C1 segment of cervical spinal cord (tissue), 14 donors: Measurements from ENCODE around the gene UBR4.

Experiments
- DNase-seq, 14 donors: peaks; one replicate each; lab custom pipeline; 2025; lab: John Stamatoyannopoulos, UW

The UBR4 gene

DNA sequence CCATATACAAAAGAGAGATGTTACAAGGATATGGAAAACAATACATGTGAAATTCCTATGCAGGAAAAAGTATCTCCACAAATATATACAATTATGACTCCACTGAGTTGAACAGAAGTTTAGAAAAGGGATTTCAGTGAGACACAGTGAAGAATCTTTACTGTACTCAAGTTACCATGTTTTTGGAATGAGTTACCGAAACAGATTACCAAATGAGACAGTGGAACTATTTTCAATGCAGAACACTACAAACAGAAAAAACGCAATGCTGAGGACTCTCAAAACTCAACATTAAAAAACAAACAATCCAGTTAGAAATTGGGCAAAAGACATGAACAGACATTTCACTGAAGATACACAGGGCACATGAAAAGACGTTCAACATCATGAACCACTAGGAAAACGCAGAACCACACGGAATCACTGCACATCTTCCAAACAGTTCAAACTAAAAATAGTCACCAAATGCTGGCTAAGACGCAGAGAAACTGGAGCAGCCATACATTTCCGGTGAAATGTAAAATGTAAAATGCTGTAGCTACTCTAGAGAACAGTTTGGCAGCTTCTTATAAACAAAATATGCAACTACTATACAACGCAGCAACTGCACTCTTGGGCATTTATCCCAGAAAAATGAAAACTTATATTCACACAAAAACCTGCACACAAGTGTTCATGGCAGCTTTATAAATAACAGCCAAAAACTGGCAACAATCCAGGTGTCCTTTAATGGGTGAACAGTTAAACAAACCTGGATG is 118.7 kb downstream of the UBR4 start:
- DNase-seq, result no peak

GRCh38 chr1:19089524-19089923 is 120.5 kb downstream of the UBR4 start:
- DNase-seq, result peak in 1 of 14 donors; percentile 27

GRCh38 chr1:19088717-19089442 is 121.2 kb downstream of the UBR4 start:
- peak in 1 of 14 donors; percentile 71 for DNase-seq

- DNase-seq, result no peak
Measured at GRCh38 chr1:19087737-19088594, 122.1 kb downstream of the UBR4 start.

DNA sequence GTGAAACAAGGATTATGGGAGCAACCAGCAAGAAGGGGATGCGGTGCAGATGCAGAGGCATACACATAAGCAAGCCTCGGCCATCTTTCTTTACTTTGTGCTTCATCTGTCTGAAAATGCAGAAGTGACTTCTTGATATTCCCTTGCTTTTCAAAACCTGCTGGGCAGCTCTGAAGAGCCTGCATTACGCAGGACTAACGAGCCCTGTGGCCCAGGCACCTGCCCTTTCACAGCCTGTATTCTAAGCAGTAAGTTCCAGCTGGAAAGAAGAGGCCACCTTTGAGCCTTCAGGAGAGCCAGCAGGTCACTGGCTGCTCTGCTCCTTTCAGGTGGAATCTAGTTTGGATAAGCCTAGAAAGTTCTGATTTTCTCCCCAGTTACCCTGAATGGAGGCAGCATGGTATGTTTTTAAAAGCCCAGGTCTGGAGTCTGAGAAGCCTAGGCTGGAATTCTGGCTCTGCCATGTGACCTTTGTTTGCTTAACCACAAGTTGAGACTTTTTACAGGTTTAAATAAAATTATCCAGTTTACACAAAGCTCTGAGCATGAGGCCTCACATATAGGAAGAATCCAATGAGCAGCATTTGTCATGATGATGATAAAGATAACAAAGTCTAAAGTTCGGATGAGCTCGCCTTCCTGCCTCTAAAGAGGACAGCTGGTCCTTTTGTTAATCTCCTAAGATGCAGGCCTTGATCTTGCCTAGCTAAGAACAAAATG is 122.9 kb downstream of the UBR4 start:
- no peak for DNase-seq

- DNase-seq, result peak in 1 of 14 donors; percentile 66
Measured at GRCh38 chr1:19086176-19086875, 123.7 kb downstream of the UBR4 start.

- DNase-seq, result no peak
Measured at GRCh38 chr1:19084206-19084738, 125.8 kb downstream of the UBR4 start.

- no peak for DNase-seq
Measured at GRCh38 chr1:19083081-19083480, 127.0 kb downstream of the UBR4 start.

GRCh38 chr1:19081218-19081893 is 128.7 kb downstream of the UBR4 start:
- no peak for DNase-seq

DNA sequence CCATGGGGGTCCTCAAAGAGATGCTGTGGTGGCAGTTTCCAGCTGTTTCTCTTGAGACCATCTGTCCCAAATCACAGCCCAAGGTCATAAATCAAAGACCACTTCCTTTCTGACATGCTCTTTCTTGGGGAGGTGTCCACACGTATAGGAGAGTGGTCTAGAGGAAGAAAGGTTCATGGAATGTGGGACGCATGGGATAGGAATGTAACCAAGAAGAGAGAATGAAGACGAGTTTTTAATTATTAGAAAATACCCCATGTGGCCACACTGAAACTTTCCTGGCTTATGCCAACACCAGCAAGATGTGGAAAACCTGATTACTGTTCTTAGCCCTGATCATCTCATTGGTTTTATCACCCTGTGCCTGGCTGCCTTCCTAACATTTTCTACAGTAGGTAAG is 129.3 kb downstream of the UBR4 start:
- DNase-seq, result no peak

DNA sequence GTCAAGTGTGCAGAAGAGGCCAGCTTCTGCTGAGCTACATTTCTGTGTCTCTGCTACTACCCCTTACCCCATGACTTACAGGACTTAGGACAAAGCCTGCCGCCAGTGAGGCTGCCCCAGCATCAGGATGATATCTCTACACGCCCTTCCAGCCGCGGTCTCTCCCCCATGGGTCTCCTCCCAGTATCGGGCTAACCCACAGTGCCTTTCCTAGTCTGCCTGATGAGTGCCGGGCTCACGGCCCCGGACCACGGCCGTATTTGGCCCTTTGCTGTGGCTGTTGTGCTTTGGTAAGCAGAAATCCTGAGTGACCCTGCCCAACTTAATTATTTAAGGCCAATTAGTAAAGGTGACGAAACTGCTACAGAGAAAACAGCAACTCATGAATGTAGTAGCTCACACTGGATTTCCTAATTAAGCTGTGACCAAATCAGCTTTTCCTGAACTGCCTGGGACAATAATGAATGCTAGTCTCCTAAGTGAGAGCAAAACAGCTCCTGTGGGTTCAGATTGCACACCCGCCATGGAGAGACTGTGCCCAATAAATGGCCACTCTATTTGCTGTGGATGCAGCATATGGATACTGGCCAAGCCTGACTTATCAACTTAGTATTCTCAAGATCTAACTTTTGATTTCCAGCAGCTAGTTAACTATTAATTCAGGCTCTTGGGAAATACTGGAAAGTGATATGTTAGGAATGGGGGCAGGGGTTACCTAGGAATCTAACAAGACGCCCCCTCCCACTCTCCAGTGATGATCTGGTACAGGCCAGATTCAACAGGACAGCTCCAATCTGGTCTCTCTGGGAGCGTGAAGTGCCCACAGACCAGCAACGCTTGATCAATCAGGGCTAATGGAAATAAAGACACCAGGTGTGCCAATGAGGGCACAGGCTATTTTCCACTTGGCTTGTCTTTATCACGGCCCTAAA is 130.3 kb downstream of the UBR4 start:
- no peak for DNase-seq

DNA sequence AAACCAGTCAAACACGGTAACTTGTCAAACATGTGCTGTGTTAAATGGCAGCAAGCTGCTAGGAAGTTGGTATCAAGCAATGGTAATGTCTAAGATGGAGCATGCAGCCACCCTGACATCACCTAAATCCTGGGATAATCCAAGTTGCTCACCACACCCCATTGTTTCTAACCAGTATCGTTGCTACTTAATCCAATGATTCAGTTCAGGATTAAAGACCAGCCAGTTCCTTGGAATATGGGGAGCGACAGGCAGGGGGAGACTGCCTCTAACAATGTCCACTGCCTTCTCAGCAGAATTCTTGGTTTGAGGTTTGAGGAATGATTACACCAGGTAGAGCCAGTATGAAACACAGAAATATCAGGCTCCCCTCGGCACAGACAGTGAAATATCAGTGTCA is 131.5 kb downstream of the UBR4 start:
- no peak for DNase-seq

GRCh38 chr1:19076841-19077616 is 133.0 kb downstream of the UBR4 start:
- DNase-seq, result no peak

DNA sequence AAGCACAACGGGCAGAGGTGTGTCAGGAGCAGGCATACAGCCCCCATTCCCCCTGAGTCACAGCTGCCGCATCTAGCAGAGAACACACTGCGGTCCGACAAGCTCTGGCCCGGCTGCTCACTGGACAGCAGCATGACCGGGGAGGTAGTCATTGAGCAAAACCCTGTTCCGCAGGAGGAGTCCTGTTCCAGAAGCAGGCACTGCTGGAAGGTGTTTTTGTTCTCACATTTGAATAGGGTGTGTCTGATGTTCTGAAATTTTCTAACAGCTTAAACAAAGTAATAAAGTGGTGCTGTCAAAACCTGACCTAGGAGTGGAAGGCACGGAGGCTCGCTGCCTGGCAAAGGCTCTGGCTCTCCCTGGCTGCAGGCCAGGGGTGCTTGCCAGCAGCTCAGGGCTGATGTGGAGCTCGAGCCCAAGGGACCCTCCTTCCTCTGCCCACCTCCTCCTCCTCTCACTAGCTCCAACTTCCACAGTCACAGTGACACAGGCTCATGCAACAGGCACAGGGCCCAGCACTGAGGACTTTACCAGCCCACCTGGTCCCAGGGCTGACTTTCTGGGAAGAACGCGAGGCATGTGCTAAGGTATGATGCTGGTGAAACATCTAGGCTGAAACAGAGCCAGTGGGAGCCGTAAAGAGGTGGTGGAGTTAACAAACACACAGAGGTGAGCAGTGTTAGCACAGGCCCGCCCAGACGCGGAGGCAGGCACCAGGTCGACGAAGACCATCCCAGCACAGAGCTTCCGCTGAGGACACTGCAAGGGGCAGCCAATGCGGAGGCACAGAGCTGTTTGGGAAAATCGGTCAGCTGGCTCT is 135.0 kb downstream of the UBR4 start:
- DNase-seq, result peak in 3 of 14 donors; percentile 9 to 18 (median 14)

GRCh38 chr1:19074361-19074901 is 135.6 kb downstream of the UBR4 start:
- DNase-seq, result no peak

- peak in 3 of 14 donors; percentile 22 to 42 (median 24) for DNase-seq
Measured at GRCh38 chr1:19073311-19074186, 136.5 kb downstream of the UBR4 start.
